ENCODE results near the gene SEC62.

DNA sequence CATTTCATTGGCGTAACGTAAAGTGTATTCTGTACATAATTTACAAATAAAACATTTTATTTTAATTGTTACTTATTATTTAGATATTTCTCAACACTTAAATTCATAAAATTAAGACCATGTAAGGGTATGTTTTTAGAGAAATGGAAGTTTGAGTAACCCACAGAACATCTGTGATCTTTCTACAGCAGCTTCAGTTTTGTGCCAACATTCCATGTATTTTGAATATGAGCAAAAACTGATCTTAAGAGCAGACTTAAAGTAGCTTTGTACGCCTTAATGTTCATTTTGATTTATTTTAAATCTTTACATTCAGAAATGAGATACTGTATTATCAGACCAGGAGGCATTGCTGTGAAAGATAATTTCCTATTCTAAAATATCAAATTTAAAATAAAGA lies 27.2 kb downstream of the SEC62 start:
- TF ChIP-seq, protein P1, sequence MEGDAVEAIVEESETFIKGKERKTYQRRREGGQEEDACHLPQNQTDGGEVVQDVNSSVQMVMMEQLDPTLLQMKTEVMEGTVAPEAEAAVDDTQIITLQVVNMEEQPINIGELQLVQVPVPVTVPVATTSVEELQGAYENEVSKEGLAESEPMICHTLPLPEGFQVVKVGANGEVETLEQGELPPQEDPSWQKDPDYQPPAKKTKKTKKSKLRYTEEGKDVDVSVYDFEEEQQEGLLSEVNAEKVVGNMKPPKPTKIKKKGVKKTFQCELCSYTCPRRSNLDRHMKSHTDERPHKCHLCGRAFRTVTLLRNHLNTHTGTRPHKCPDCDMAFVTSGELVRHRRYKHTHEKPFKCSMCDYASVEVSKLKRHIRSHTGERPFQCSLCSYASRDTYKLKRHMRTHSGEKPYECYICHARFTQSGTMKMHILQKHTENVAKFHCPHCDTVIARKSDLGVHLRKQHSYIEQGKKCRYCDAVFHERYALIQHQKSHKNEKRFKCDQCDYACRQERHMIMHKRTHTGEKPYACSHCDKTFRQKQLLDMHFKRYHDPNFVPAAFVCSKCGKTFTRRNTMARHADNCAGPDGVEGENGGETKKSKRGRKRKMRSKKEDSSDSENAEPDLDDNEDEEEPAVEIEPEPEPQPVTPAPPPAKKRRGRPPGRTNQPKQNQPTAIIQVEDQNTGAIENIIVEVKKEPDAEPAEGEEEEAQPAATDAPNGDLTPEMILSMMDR (IDR thresholded peaks at IDR 0.05): no peak
- no peak for TF ChIP-seq POLR2A (IDR thresholded peaks at IDR 0.05)
